Nephron (organoid): Measurements from ENCODE around the gene NDUFB8.

ENCODE experiments used
- H3K27ac Mint-ChIP-seq, 3 experiments: 2 replicates each; pipeline ENCODE4 v1.8.0; 2020; ENCODE audit warnings: mixed read lengths in 3 of 3, mild to moderate bottlenecking in 2 of 3, moderate library complexity in 1 of 3
- H3K27me3 Mint-ChIP-seq: 2 replicates; pipeline ENCODE4 v1.8.0; 2021; ENCODE audit warnings: low read depth, mild to moderate bottlenecking, moderate library complexity, mixed read lengths
- H3K36me3 Mint-ChIP-seq: 2 replicates; pipeline ENCODE4 v1.8.0; 2020; ENCODE audit warnings: low read depth, mixed read lengths
- H3K4me1 Mint-ChIP-seq: 2 replicates; pipeline ENCODE4 v1.8.0; 2020; ENCODE audit warnings: mixed read lengths
- H3K4me3 Mint-ChIP-seq, 3 experiments: 2 replicates each; pipeline ENCODE4 v1.8.0; 2020; ENCODE audit warnings: mild to moderate bottlenecking in 3 of 3, mixed read lengths in 3 of 3, moderate library complexity in 2 of 3
- H3K9me3 Mint-ChIP-seq: 2 replicates; pipeline ENCODE4 v1.8.0; 2020; ENCODE audit warnings: mixed read lengths
- TF ChIP-seq, protein P1 (sequence below), 3 experiments: fragments of 200-600 bp; sonication (generic); IDR thresholded peaks; one replicate each; pipeline ENCODE4 v1.5.0; 2021; ENCODE audit warnings: antibody characterized with exemption in 3 of 3; ENCODE audit not compliant: unreplicated experiment in 3 of 3

NDUFB8 gene

GRCh38 chr10:100483876-100484666 is 45.6 kb downstream of the NDUFB8 start:
- Mint-ChIP-seq H3K27ac (peak overlapping the region in 1 of 3 experiments; percentile 14), H3K36me3 (peaks cover 17% of the 10 kb centered on the region), H3K9me3 (no peaks in the 10 kb centered on the region), H3K4me3 (peak overlapping the region in 2 of 3 experiments; percentile 12 to 38), H3K27me3 (peaks cover 69% of the 10 kb centered on the region), H3K4me1 (peaks cover 29% of the 10 kb centered on the region)
- TF ChIP-seq, protein P1, sequence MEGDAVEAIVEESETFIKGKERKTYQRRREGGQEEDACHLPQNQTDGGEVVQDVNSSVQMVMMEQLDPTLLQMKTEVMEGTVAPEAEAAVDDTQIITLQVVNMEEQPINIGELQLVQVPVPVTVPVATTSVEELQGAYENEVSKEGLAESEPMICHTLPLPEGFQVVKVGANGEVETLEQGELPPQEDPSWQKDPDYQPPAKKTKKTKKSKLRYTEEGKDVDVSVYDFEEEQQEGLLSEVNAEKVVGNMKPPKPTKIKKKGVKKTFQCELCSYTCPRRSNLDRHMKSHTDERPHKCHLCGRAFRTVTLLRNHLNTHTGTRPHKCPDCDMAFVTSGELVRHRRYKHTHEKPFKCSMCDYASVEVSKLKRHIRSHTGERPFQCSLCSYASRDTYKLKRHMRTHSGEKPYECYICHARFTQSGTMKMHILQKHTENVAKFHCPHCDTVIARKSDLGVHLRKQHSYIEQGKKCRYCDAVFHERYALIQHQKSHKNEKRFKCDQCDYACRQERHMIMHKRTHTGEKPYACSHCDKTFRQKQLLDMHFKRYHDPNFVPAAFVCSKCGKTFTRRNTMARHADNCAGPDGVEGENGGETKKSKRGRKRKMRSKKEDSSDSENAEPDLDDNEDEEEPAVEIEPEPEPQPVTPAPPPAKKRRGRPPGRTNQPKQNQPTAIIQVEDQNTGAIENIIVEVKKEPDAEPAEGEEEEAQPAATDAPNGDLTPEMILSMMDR (IDR thresholded peaks at IDR 0.05; ENCODE audit: unreplicated experiment in 3 of 3): no peak

DNA sequence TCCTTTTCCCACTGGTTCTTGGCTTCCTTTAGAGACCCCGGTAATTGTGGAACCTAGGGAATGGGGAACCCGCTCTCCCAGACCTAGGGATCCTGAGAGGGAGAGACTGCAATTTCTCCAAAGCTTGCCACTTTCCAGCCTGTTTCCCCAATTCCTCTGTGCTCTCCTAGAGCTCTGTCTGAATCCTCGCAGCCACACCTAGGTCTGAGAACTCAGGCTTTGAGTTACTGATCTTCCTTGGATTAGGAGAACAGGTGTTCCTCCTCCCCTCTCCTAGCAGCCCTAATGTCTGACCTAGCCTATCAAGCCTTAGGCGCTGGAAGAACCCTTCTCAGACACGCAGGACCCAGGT is 46.9 kb downstream of the NDUFB8 start:
- H3K9me3 Mint-ChIP-seq: no peaks in the 10 kb centered on the region
- no peak overlapping the region for H3K27ac Mint-ChIP-seq
- H3K36me3 Mint-ChIP-seq: peaks cover 12% of the 10 kb centered on the region
- H3K27me3 Mint-ChIP-seq: peaks cover 76% of the 10 kb centered on the region
- H3K4me1 Mint-ChIP-seq: peaks cover 29% of the 10 kb centered on the region
- H3K4me3 Mint-ChIP-seq: peak overlapping the region; percentile 44 to 77 (median 46)
- TF ChIP-seq, protein P1 (IDR thresholded peaks at IDR 0.05; ENCODE audit: unreplicated experiment in 3 of 3): peak in 1 of 3 experiments; percentile 6

- no peaks in the 10 kb centered on the region for H3K9me3 Mint-ChIP-seq
- no peak overlapping the region for H3K27ac Mint-ChIP-seq
- H3K27me3 Mint-ChIP-seq: peaks cover 76% of the 10 kb centered on the region
- TF ChIP-seq, protein P1 (IDR thresholded peaks at IDR 0.05; ENCODE audit: unreplicated experiment in 3 of 3): peak; percentile 89 to 93 (median 91)
- peak overlapping the region; percentile 30 to 77 (median 44) for H3K4me3 Mint-ChIP-seq
- peaks cover 29% of the 10 kb centered on the region for H3K4me1 Mint-ChIP-seq
- H3K36me3 Mint-ChIP-seq: peaks cover 10% of the 10 kb centered on the region
Observed at GRCh38 chr10:100482181-100482833, 47.4 kb downstream of the NDUFB8 start.

DNA sequence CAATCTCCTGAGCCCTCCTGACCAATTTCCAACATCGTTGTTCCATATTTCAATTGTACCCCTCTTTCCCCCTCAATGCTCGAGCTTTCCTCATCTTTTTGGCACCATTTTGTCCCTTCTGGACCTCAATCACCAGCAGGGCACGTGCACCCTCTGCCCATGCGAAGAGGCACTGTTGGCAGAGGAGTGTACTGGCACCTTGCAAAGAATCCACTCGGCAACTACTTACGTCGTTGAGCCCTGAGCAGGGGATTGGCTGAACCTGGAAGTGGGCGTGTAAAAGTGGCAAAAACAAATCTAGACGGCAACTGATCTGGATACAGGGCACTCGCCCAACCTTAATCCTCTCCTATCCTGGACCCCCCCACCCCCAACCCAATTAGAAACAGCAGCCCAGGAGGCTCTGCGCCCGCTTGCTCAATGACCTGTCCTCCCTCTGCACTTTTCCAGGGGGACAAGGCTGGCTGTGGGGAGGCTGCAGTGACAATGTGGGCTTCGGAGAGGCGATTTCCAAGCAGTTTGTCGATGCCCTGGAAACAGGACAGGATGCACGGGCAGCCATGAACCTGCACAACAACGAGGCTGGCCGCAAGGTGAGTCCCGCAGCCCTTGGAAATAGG is 48.1 kb downstream of the NDUFB8 start:
- Mint-ChIP-seq H3K9me3 (no peaks in the 10 kb centered on the region), H3K27ac (no peak overlapping the region), H3K4me3 (peak overlapping the region; percentile 30 to 77 (median 44)), H3K36me3 (peaks cover 3% of the 10 kb centered on the region), H3K27me3 (peaks cover 76% of the 10 kb centered on the region), H3K4me1 (peaks cover 29% of the 10 kb centered on the region)
- TF ChIP-seq, protein P1 (IDR thresholded peaks at IDR 0.05; ENCODE audit: unreplicated experiment in 3 of 3): no peak

GRCh38 chr10:100480002-100480401 is 49.7 kb downstream of the NDUFB8 start:
- Mint-ChIP-seq H3K4me3 (no peak overlapping the region), H3K27me3 (peaks cover 68% of the 10 kb centered on the region), H3K36me3 (no peaks in the 10 kb centered on the region), H3K9me3 (no peaks in the 10 kb centered on the region), H3K4me1 (peaks cover 18% of the 10 kb centered on the region), H3K27ac (no peak overlapping the region)
- TF ChIP-seq, protein P1 (IDR thresholded peaks at IDR 0.05; ENCODE audit: unreplicated experiment in 3 of 3): no peak
